ENCODE data around the gene CTIF. TPM values are rescaled to one million over a fixed set of nuclear protein-coding genes. Genes with fewer than 3 reads are reported as not detected.
"Not testable (repeated sequence)": the region's sequence is repeated elsewhere in the genome, so short reads cannot be mapped to it uniquely, and the experiment has no call there.

The CTIF gene
- total and polyA plus RNA-seq, 12 donors, result 44.5 to 74.1 (median 58.9) TPM

DNA sequence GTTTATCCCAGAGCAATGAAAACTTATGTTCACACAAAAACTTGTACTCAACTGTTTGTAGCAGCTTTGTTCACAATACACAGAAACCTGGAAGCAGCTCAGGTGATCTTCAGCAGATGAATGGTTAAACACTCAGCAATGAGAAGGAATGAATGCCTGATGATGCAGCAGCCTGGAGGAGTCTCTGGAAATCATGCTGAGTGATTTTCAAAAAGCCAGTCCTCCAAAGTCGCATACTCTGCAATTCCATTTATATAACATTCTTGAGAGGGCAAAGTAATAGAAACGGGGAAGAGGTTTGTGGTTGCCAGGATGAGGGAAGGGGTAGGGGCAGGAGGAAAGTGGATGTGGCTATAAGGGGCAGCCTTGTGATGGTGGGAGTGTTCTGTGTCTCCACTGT lies 108.1 kb downstream of the CTIF start:
- DNase-seq (no peak), ATAC-seq (no peak)
- Histone ChIP-seq H3K4me1 (no peaks in the 10 kb centered on the region), H3K4me3 (no peak overlapping the region), H3K9me3 (peaks cover 0 to 8% (median 0%) of the 10 kb centered on the region in 11 donors), H3K36me3 (no peaks in the 10 kb centered on the region), H3K27ac (no peak overlapping the region), H3K27me3 (no peaks in the 10 kb centered on the region)
- intact Hi-C loops (cut with DNase I), result no loop called here
- 59 to 86% methylated on average over 2 of the region's 2 CpGs for WGBS, 2 donors
- TF ChIP-seq, protein P1, sequence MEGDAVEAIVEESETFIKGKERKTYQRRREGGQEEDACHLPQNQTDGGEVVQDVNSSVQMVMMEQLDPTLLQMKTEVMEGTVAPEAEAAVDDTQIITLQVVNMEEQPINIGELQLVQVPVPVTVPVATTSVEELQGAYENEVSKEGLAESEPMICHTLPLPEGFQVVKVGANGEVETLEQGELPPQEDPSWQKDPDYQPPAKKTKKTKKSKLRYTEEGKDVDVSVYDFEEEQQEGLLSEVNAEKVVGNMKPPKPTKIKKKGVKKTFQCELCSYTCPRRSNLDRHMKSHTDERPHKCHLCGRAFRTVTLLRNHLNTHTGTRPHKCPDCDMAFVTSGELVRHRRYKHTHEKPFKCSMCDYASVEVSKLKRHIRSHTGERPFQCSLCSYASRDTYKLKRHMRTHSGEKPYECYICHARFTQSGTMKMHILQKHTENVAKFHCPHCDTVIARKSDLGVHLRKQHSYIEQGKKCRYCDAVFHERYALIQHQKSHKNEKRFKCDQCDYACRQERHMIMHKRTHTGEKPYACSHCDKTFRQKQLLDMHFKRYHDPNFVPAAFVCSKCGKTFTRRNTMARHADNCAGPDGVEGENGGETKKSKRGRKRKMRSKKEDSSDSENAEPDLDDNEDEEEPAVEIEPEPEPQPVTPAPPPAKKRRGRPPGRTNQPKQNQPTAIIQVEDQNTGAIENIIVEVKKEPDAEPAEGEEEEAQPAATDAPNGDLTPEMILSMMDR (IDR thresholded peaks at IDR 0.05), result no peak

DNA sequence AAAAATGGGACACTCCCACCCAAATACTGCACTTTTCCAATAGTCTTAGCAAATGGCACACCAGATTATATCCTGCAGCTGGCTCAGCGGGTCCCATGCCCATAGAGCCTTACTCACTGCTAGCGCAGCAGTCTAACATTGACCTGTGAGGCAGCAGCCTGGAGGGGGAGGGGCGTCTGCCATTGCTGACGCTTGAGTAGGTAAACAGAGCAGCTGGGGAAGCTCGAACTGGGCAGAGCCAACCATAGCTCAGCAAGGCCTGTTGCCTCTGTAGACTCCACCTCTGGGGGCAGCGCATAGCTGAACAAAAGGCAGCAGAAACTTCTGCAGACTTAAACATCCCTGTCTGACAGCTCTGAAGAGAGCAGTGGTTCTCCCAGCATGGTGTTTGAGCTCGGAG lies 110.4 kb downstream of the CTIF start:
- DNase-seq (no peak), ATAC-seq (no peak)
- H3K9me3 ChIP-seq, result no peaks in the 10 kb centered on the region
- TF ChIP-seq, protein P1 (IDR thresholded peaks at IDR 0.05), result no peak
- WGBS, 2 donors, result 86 to 92% methylated on average over 7 of the region's 7 CpGs
- H3K4me1 ChIP-seq, result no peaks in the 10 kb centered on the region
- H3K27me3 ChIP-seq, result no peaks in the 10 kb centered on the region
- no peak overlapping the region for H3K27ac ChIP-seq
- H3K4me3 ChIP-seq, result no peak overlapping the region
- intact Hi-C loops (cut with DNase I), result no loop called here
- H3K36me3 ChIP-seq, result no peaks in the 10 kb centered on the region

DNA sequence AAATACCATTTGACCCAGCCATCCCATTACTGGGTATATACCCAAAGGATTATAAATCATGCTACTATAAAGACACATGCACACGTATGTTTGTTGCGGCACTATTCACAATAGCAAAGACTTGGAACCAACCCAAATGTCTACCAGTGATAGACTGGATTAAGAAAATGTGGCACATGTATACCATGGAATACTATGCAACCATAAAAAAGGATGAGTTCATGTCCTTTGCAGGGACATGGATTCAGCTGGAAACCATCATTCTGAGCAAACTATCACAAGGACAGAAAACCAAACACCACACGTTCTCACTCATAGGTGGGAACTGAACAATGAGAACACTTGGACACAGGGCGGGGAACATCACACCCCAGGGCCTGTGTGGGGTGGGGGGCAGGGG lies 115.8 kb downstream of the CTIF start:
- H3K27me3 ChIP-seq; ATAC-seq; H3K4me3 ChIP-seq; H3K27ac ChIP-seq; DNase-seq; intact Hi-C loops (cut with DNase I); H3K36me3 ChIP-seq; H3K9me3 ChIP-seq: not testable (repeated sequence)
- WGBS, 2 donors, result 88 to 93% methylated on average over 4 of the region's 4 CpGs
- peaks cover 0 to 23% (median 12%) of the 10 kb centered on the region in 9 donors for H3K4me1 ChIP-seq

DNA sequence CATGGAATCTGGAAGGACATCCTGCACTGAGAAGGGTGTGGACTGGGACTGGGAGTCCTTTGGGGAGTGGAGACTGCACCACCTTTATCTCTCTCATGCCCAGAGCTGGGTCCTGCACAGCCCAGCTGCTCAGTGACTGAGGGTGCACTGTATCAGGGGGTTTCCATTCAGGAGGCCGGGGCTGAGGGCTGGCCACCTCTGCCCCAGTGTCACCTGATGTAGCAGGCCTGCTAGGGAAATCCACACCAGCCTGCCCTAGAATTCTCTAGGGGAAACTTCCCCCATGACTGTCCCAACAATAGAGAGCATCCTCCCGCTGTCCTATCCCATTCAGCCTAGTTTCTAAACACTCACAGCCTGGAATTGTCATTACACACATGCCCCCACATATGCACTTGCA lies 116.7 kb downstream of the CTIF start:
- intact Hi-C loops (cut with DNase I), result no loop called here
- DNase-seq (no peak), ATAC-seq (peak in 4 of 8 donors; percentile 30 to 35 (median 32))
- 65 to 71% methylated on average over 2 of the region's 2 CpGs for WGBS, 2 donors
- H3K4me1 ChIP-seq, result peaks cover 0 to 27% (median 12%) of the 10 kb centered on the region in 9 donors
- no peaks in the 10 kb centered on the region for H3K27me3 ChIP-seq
- TF ChIP-seq, protein P1 (IDR thresholded peaks at IDR 0.05), result no peak
- no peak overlapping the region for H3K27ac ChIP-seq
- no peaks in the 10 kb centered on the region for H3K36me3 ChIP-seq
- H3K4me3 ChIP-seq, result no peak overlapping the region
- H3K9me3 ChIP-seq, result no peaks in the 10 kb centered on the region

DNA sequence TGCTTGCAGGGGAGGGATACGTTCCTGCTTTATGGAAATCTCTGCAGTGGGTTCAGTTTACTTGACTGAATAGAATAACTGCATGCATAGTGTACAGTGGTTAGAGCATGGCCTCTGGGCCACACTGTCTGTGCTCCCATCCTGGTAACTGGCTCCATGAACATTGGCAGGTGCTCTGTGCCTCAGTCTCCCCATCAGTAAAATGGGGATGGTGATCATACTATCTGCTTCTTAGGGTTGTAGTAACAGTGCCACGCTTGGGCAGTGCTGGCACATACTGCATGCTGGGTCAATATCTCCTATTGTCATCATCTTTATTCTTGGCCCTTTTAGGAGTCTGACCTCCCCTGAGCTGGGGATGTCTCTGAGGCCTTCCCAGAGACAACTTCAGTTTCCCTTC lies 117.3 kb downstream of the CTIF start:
- no peaks in the 10 kb centered on the region for H3K36me3 ChIP-seq

More for the DNA sequence above, 117.3 kb downstream of the CTIF start:
- WGBS, 2 donors, result 89 to 94% methylated on average over 2 of the region's 2 CpGs
- H3K27ac ChIP-seq, result no peak overlapping the region
- no peak overlapping the region for H3K4me3 ChIP-seq
- DNase-seq (no peak), ATAC-seq (peak in 2 of 8 donors; percentile 11 to 14)
- intact Hi-C loops (cut with DNase I), result no loop called here
- H3K9me3 ChIP-seq, result no peaks in the 10 kb centered on the region
- H3K4me1 ChIP-seq, result peaks cover 0 to 34% (median 18%) of the 10 kb centered on the region in 9 donors
- H3K27me3 ChIP-seq, result no peaks in the 10 kb centered on the region
- TF ChIP-seq, protein P1 (IDR thresholded peaks at IDR 0.05), result no peak

All from heart right ventricle (tissue), 16 donors.